ENCODE results near the gene ENTPD8.

ENTPD8 gene

GRCh38 chr9:137445930-137446431 lies 4.8 kb upstream of the ENTPD8 start:
- no peak for DNase-seq

GRCh38 chr9:137445275-137445807 lies 4.2 kb upstream of the ENTPD8 start:
- peak; percentile 72 for DNase-seq

- no peak for DNase-seq
These were observed 3.1 kb upstream of the ENTPD8 start for GRCh38 chr9:137444106-137444790.

GRCh38 chr9:137441935-137442321 lies 771 bp upstream of the ENTPD8 start:
- DNase-seq = no peak

- no peak for DNase-seq
These were observed 1.9 kb downstream of the ENTPD8 start for GRCh38 chr9:137439158-137439714.

GRCh38 chr9:137438591-137439157 lies 2.5 kb downstream of the ENTPD8 start:
- DNase-seq = no peak

GRCh38 chr9:137437691-137438590 lies 3.2 kb downstream of the ENTPD8 start:
- DNase-seq = no peak

GRCh38 chr9:137436761-137437600 lies 4.2 kb downstream of the ENTPD8 start:
- DNase-seq = no peak

GRCh38 chr9:137435980-137436760 lies 5.0 kb downstream of the ENTPD8 start:
- DNase-seq = peak; percentile 77

- no peak for DNase-seq
These were observed 5.7 kb downstream of the ENTPD8 start for GRCh38 chr9:137435381-137435891.

GRCh38 chr9:137434498-137435380 lies 6.4 kb downstream of the ENTPD8 start:
- no peak for DNase-seq

GRCh38 chr9:137433916-137434431 lies 7.2 kb downstream of the ENTPD8 start:
- DNase-seq = no peak

- no peak for DNase-seq
These were observed 7.7 kb downstream of the ENTPD8 start for GRCh38 chr9:137433349-137433915.

GRCh38 chr9:137432687-137433348 lies 8.3 kb downstream of the ENTPD8 start:
- DNase-seq = no peak

GRCh38 chr9:137431416-137431931 lies 9.7 kb downstream of the ENTPD8 start:
- DNase-seq = no peak

GRCh38 chr9:137430723-137431415 lies 10.3 kb downstream of the ENTPD8 start:
- DNase-seq = no peak

- DNase-seq = no peak
These were observed 11.0 kb downstream of the ENTPD8 start for GRCh38 chr9:137429974-137430722.
